ENCODE data around the gene RNU4-1. TPM values are rescaled to one million over a fixed set of nuclear protein-coding genes. Genes with fewer than 3 reads are reported as not detected.

Gene RNU4-1
- total and polyA plus RNA-seq, 8 donors = under 0.01 TPM; not detected in 4

GRCh38 chr12:120286768-120287490, 6.1 kb downstream of the RNU4-1 start:
- intact Hi-C loops (cut with DNase I; ENCODE audit: low total_unique reads) = no loop called here
- TF ChIP-seq POLR2A (IDR thresholded peaks at IDR 0.05) = no peak
- no peak for TF ChIP-seq EP300 (IDR thresholded peaks at IDR 0.05)
- TF ChIP-seq CTCF (IDR thresholded peaks at IDR 0.05) = no peak
- no peak for TF ChIP-seq POLR2AphosphoS5 (IDR thresholded peaks at IDR 0.05)
- H3K36me3 ChIP-seq = no peaks in the 10 kb centered on the region
- 48 to 62% (median 55%) methylated on average over 7 of the region's 7 CpGs for WGBS, 5 donors
- H3K4me3 ChIP-seq = no peak overlapping the region
- no peaks in the 10 kb centered on the region for H3K9me3 ChIP-seq
- H3K27ac ChIP-seq = no peak overlapping the region
- H3K27me3 ChIP-seq = no peaks in the 10 kb centered on the region
- DNase-seq = peak in 1 of 2 donors; percentile 19
- peaks cover 0 to 14% (median 5%) of the 10 kb centered on the region in 4 donors for H3K4me1 ChIP-seq

GRCh38 chr12:120284381-120284780, 8.7 kb downstream of the RNU4-1 start:
- intact Hi-C loops (cut with DNase I; ENCODE audit: low total_unique reads) = no loop called here
- Histone ChIP-seq H3K36me3 (no peaks in the 10 kb centered on the region), H3K27ac (no peak overlapping the region), H3K9me3 (no peaks in the 10 kb centered on the region), H3K4me3 (no peak overlapping the region), H3K27me3 (no peaks in the 10 kb centered on the region), H3K4me1 (no peaks in the 10 kb centered on the region)
- DNase-seq = no peak
- TF ChIP-seq EP300 (IDR thresholded peaks at IDR 0.05) = no peak
- TF ChIP-seq POLR2AphosphoS5 (IDR thresholded peaks at IDR 0.05) = no peak
- no peak for TF ChIP-seq POLR2A (IDR thresholded peaks at IDR 0.05)
- TF ChIP-seq CTCF (IDR thresholded peaks at IDR 0.05) = no peak
- 71 to 88% (median 78%) methylated on average over 3 of the region's 3 CpGs for WGBS, 5 donors

- no peaks in the 10 kb centered on the region for H3K27me3 ChIP-seq
- intact Hi-C loops (cut with DNase I; ENCODE audit: low total_unique reads) = no loop called here
Observed at GRCh38 chr12:120283318-120283717, 9.7 kb downstream of the RNU4-1 start.

More at GRCh38 chr12:120283318-120283717, 9.7 kb downstream of the RNU4-1 start:
- H3K4me1 ChIP-seq = no peaks in the 10 kb centered on the region
- no peaks in the 10 kb centered on the region for H3K9me3 ChIP-seq
- no peak for TF ChIP-seq POLR2AphosphoS5 (IDR thresholded peaks at IDR 0.05)
- TF ChIP-seq EP300 (IDR thresholded peaks at IDR 0.05) = no peak
- TF ChIP-seq POLR2A (IDR thresholded peaks at IDR 0.05) = no peak
- TF ChIP-seq CTCF (IDR thresholded peaks at IDR 0.05) = no peak
- no peak for DNase-seq
- H3K27ac ChIP-seq = no peak overlapping the region
- no peak overlapping the region for H3K4me3 ChIP-seq
- no peaks in the 10 kb centered on the region for H3K36me3 ChIP-seq
- WGBS, 5 donors = 56 to 70% (median 63%) methylated on average over 7 of the region's 7 CpGs
